Astrocyte (in vitro differentiated cells and primary cell): Measurements from ENCODE around the gene EPPIN.

Experiments
- CTCF ChIP-seq: IDR thresholded peaks from 2 replicates; pipeline ENCODE4 v1.5.1; 2011; ENCODE audit warnings: low read depth, mild to moderate bottlenecking, inconsistent platforms, low read length, moderate library complexity; ENCODE audit not compliant: insufficient read depth
- EZH2 ChIP-seq: IDR thresholded peaks from 2 replicates; pipeline ENCODE4 v1.6.1; 2012; ENCODE audit warnings: mild to moderate bottlenecking, low read length, inconsistent platforms; ENCODE audit not compliant: insufficient read depth

DNA sequence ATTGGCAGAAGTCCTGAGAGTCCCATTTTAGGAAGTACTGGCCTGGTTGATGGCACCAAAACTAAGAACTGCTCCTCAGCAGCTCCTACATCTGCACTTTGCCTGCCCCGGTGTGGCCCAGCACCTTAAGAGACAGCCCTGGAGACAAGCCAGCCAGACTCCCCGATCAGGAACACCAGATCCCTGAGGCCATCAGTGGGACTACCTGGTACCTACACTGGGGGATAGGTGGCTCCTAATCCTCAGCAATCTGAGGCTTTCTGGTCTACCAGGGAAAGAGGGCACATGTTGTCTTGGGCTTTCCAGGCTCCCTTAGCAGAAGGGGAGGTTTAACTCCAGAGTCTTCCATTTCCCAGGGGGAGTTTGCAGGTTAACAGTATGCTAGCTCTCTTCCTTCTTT, 7.8 kb downstream of the EPPIN start, which contains the start of gene WFDC6:
- TF ChIP-seq EZH2 (no peak), CTCF (no peak)
